ENCODE measurements around the gene MEDAG.

DNA sequence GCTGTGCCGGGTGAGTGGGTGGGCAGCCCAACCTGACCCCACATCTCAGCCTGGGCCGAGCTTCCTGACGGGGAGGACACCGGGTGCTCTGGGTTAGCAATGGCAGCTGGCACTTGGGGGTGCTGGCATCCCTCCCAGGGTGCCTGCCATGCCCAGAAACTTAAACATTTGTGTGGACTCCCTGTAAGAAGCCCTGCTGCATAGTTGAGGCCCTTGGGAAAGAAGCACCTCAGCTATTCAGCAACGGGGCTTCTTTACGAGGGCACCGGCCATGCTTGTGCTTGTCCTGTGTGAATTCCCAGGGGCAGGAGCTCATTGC is 33.8 kb upstream of the MEDAG start:
- TF ChIP-seq GATA2 (IDR thresholded peaks at IDR 0.05; ENCODE audit: low read depth, low read length) (no peak), GATA3 (IDR thresholded peaks at IDR 0.05; ENCODE audit: low read depth, low read length) (no peak)

Data from SH-SY5Y (cell line).